Posterior cingulate gyrus (tissue), 11 donors: Measurements from ENCODE around the gene PLEKHM3.
"Not testable (repeated sequence)": the region's sequence is repeated elsewhere in the genome, so short reads cannot be mapped to it uniquely, and the experiment has no call there.

Source experiments
- DNase-seq, 10 donors: peaks; one replicate each; pipeline versions ENCODE4 v3.0.0 to v3.0.0-alpha.2; 2020 to 2021; ENCODE audit warnings: mixed read lengths in 3 of 10
- intact Hi-C: fragments of 100-400 bp; cut with DNase I; formaldehyde crosslinking; loops from one replicate; pipeline ENCODE4 v1.15.1; 2023

Gene PLEKHM3

DNA sequence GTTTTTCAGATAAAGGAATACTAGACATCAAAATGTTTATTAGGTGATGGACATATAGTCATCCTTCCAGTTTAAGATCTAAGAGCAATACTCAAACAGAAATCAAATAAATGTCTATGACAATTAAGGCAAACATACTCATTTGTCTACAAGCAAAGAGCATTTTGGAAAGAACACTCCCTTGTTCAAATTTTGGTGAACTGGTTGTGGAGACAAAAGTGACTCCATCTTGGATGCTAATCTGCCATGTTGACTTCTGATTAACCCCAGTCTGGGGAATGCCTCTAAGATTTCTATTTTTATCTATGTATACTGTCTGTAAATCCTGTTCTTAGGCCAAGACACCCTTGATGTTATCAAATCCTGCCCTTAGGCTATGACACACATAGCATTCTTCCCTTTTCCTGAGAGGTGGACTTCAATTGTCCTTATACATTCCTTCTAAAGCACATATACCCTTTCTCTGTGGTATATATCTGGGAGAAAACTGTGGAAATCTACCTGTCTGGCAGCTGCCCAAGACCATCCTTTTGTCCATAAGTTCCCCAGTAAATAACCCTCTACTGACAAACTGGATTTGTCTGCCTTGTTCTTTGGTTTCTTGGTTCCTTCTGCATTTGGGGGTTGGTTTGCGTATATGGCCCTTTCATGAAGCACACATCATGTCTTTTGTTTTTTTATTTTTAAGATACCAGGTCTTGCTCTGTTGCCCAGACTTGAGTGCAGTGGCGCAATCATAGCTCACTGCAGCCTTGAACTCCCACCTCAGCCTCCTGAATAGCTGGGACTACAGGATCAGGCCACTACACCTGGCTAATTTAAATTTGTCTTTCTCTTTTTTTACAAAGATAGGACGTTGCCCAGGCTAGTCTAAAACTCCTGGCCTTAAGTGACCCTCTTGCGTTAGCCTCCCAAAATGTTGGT lies 12.5 kb upstream of the PLEKHM3 start:
- DNase-seq, result no peak
- intact Hi-C loops, result loop anchor here (5.0 kb wide), 1 partner anchor 271 kb away; the partner anchor contains the start of gene FZD5

DNA sequence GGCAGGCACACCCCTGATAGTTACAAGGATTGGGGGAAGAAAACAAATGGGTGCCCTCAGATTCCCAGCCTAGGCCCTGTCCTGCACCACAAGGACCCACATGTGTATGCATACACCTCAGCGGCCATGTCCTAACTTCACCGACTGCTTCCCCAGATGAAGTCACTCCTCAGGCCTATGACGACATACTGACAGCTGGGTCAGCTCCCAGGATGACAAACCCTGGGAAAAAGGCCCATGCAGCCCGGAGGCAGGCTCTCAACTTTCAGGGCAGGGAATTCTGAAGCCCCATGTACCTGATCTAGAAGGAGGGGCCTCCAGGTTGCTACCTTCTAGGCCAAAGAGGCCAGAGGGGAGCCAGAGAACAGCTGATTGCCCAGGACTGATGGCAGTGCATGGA lies 11.0 kb upstream of the PLEKHM3 start:
- DNase-seq, result no peak
- intact Hi-C loops, result loop anchor here (5.0 kb wide), 1 partner anchor 269 kb away; the partner anchor contains the start of gene FZD5

DNA sequence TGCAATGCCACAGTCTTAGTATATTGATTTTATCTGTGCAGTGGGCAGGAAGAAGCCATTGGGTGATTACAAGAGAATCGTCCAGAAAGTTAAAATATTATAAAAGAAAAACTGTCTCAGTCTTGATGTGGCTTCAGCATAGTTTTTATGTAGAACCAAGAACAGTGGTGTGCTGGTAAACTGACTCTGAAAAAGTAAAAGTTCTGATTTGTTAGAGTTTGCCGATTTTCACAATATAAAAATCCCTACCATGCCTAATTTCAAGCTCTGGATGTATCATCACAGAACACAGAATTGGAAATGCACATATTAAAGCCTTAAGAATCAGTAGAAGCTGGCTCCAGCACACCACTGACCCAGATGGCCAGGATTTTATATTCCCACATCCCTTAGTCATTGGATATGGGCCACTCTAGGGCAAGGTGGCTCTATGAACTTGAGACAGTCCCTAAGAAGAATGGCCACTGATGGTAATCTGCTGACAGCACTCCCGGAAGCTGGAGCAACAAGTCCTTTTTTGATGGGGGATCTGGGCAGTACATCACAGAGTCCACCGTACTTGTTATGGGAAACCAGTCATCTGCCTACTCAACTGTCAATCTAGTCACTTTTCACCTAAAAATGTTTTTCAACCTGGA lies 9.3 kb upstream of the PLEKHM3 start:
- no peak for DNase-seq
- intact Hi-C loops, result loop anchor here (5.0 kb wide), 1 partner anchor 267 kb away; the partner anchor contains the start of gene FZD5

DNA sequence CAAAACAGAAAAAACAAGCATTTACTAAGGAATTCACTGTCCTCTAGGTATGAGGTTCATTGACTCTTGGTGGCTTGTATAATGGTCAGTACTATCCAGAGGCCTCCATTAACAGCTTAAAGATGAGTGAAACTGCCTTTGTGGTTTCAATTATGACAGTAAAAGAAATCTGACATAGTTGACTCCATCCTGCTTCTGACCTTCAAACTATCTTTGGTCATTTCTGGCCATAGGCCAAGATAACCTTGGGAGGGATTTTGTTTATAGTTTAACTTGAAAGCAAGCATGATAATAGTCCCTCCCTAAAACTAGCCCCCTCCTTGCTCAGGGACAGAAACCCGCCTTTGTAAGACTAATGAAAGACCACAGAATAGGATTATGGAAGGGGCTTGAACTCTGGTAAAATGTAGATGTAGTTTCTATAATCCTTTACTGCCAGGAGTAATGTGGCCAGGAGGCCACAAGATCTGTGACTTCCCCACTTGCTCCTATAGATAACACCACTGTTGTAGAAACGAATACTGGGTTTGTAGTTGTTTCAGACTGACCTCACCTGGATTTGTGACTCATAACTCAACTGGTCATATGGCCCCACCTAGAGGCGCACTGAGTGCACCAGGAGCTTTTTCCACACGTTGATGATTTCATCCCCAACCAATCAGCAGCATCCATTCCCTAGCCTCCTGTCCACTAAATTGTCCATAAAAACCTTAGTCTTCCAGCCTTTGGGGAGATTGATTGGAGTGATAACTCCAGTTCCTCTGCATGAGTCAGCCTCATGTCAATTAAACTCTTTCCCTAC lies 8.6 kb upstream of the PLEKHM3 start:
- intact Hi-C loops, result no loop called here
- DNase-seq, result peak in 3 of 10 donors; percentile 8 to 86 (median 13)

DNA sequence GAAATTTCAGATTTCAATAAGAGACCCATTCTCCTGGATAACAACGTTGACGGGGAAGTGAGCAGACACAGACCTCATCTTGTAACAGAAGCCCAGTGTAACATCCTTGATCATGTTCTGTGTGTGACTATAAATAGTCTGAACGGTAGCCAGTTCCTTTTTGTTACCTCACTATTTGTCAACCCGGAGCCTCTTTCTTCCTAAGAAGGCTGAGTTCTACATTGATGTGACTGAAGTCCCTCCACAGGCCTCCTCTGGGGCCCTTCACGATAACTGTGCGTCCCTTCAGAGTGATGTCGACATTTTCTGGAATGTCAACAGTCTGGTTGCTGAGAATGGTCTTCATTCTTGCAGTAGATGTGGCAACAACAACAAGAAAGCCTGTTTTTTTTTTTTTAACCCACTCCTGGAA lies 6.3 kb upstream of the PLEKHM3 start:
- intact Hi-C loops, result no loop called here

DNA sequence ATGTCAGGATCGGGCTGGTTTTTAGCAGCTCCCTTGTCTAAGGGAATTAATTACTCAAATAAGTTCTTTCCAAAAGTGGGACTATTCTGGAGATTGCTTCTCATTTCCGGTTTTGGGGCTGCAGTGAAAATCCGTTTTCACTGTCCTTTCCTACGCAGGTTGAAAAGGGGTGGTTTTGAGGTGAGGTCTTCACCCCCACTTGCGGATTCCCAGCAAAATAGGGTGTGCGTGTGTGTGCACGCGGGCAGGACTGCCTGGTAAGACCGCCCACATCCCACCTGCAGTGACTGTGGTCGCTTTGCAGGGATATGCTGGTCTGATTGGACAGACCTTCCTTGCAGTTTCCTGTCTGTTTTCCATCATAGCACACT lies 472 bp upstream of the PLEKHM3 start:
- intact Hi-C loops, result no loop called here
- peak in 7 of 10 donors; percentile 14 to 88 (median 32) for DNase-seq

More for the DNA sequence above, 6.3 kb upstream of the PLEKHM3 start:
- DNase-seq, result no peak

DNA sequence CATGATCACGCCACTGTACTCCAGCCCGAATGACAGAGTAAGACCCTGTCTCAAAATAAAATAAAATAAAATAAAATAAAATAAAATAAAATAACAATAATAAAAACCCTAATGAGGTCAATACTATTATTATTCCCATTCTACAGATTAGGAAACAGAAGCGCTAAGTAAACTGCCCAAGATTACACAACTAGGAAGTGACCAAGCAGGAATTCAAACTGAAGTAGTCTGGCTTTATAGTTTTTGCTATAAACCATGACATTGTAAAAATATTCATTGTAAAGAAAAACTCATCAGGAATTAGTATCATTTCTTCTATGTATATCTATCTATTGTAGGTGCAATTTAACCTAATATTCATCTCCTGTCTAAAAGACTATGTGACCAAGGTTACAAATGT lies 1.2 kb downstream of the PLEKHM3 start:
- intact Hi-C loops, result loop anchor here (5.0 kb wide), 1 partner anchor 257 kb away; the partner anchor contains the start of gene FZD5
- no peak for DNase-seq

DNA sequence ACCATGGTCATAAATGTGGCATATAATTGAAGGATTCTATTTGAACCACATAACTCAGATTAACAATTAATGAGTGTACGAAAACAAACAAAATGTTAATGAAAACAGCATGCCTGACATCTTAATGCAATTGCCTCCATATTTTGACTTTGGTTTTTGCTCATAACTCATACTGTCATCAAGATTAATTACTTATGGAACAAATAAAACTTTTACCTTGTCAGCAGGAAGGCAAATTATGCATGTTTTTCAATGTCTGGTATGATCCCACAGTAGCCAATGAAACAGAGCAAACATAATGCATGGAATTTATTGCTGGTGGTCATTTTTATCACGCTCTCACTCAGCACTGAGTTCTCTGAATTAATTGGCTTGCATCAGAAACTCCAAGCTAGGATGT lies 5.1 kb downstream of the PLEKHM3 start:
- intact Hi-C loops, result loop anchor here (5.0 kb wide), 1 partner anchor 253 kb away; the partner anchor contains the start of gene FZD5
- no peak for DNase-seq

DNA sequence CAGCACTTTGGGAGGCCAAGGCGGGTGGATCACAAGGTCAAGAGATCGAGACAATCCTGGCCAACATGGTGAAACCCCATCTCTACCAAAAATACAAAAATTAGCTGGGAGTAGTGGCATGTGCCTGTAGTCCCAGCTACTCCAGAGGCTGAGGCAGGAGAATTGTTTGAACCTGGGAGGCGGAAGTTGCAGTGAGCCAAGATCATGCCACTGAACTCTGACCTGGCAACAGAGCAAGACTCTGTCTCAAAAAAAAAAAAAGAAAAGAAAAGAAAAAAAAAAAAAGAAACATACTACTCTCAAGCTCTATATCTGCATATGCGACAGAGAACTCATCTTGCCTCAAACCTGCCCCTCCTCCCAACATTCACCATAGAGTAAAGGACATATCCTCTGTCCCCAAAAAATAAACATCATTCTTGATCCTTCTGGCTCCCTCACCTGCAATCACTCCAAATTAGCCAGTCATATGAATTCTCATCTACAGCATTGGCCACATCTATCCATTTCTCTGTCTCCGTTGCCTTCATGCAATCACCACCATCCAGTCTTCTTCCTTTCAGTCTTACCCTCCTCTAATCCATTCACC lies 7.1 kb downstream of the PLEKHM3 start:
- DNase-seq, result not testable (repeated sequence)

DNA sequence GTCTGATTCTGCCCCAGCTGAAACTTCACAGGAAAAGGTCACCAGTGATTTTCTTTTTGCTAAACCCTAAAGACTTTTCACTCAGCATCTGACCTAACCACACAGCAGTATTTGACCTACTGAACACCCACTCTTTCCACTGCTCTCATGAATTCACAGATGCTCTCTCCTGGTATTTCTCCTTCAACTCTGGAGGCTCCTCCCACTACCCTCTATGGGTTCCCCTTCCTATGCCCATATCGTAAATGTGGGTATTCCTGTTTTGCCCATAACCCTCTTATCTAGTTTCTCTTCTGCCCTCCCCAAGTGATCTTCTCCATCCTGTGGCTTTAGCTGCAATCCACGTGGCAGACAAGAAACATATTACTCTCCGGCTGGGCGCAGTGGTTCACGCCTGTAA lies 7.6 kb downstream of the PLEKHM3 start:
- intact Hi-C loops, result no loop called here
- no peak for DNase-seq

More for the DNA sequence above, 7.1 kb downstream of the PLEKHM3 start:
- intact Hi-C loops, result not testable (repeated sequence)

DNA sequence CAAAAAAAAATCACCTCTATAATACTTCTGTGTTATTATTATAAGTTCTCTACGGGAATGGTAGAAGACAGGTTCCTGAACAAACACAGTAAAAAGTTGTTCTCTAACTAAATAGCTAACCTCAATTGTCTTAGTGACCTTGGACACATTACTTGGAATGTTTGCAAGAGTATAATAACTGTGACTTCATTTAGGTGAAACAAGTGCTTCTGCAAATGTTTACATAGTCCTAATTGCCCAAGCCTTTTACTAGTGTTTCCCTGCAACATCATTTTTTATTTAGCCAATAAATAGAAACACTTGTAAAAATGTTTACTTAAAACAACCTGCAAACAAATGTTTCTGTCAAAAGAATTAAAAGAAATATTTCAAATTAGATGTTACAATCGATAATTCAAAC lies 9.9 kb downstream of the PLEKHM3 start:
- intact Hi-C loops, result no loop called here
- DNase-seq, result no peak

DNA sequence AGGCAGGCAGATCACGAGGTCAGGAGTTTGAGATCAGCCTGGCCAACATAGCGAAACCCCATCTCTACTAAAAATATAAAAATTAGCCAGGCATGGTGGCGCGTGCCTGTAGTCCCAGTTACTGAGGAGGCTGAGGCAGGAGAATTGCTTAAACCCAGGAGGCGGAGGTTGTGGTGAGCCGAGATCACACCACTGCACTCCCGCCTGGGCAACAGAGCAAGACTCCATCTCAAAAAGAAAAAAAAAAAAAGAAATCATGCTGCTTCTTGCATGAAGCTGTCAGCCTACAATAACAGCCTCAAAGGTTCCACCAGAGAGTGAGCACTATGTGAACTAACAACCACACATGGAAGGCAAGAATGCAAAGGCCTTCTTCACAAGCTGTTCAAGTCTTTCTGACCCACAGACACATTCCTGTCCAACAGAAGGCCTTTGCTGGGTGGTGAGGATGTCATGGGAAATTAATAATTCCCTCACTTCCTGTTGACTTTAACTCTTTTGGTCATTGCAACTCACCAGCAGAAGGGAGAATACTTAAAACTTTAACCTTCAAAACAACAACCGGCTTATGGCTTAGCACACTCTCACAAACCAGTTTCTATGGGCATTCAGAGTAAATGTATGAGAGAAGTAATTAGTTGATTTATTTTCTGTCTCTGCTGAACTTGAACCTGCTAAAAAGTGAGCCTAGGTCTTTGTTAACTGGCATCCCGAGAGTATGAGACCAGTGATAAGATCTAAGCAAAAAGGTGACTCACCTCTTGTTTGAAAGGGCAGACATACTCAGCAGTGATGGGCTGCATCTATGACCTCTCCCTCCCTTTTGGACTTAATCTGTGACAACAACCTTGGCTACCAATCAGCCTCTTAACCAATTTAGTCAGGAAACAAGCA lies 11.8 kb downstream of the PLEKHM3 start:
- intact Hi-C loops, result no loop called here
- no peak for DNase-seq

DNA sequence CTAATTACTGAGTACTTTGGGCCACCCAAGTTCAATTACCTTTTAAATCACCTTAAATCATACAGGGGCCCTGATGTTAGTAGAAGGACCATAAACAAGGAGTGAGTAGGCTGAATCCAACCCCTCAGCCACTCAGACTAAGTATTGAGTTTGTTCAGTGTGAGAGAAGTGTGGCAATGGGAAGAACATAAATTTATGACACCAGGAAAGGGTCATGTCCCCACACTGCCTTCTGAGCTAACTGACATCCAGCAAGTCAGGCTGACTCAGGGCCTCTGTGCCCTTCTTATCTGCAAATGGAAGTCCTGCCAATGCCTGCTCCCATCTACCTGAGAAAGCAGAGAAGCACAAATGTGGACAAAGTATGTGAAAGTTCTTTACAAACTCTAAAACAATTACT lies 12.9 kb downstream of the PLEKHM3 start:
- no peak for DNase-seq
- intact Hi-C loops, result no loop called here

DNA sequence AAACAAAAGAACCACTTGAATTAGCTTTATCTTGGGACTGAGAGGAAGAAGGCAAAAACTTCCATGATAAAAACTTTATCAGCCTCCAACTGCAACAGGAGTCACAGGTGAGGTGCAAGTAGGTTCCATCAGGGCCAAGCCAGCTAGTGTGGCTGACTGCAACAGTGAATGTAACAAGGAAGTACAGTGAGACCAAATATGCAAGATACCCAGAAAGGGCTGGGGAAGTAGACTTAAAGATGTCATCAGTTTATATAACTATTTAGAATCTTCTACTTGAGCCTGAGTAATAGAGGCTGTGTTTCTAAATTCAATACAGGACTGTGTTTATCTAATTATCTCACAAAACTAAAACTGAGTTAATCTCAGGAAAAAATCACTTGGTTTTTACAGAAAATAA lies 14.8 kb downstream of the PLEKHM3 start:
- no peak for DNase-seq
- intact Hi-C loops, result no loop called here

DNA sequence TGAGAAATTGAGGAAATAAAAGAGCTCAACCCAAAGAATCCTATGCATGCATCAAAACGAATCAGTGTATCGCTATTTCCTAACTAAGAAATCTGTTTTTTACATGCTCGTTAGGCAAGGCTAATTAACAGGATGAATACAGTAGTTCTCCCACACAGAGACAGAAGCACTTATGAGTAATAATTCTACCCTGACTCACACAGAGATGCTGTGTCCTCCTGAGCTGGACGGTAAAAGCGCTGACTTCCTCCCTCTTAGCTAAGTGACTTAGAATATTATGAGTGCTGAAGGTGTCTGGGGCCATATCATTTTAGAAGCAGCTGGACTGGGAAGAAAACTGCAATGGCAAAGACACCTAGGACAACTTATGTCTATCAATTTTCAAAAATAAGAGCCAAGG lies 18.5 kb downstream of the PLEKHM3 start:
- intact Hi-C loops, result no loop called here
- DNase-seq, result no peak

DNA sequence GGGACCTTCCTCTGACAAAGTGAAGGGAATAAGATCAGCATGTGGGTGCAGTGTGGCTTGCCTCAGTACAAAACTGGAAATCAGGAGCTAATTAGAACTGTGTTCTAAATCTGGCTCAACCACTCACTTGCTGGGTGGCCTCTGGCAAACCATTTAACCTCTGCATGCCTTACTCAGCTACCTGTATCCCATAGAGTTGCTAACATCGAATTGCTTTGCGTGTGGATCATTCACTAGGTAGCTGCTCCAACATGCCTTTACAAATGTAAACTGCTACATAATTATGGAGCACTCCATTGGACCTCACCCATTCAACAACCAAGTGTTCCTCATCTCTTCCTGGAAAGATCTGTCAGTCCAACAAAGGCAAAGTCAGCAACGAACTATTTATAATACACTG lies 19.0 kb downstream of the PLEKHM3 start:
- intact Hi-C loops, result no loop called here
- no peak for DNase-seq

DNA sequence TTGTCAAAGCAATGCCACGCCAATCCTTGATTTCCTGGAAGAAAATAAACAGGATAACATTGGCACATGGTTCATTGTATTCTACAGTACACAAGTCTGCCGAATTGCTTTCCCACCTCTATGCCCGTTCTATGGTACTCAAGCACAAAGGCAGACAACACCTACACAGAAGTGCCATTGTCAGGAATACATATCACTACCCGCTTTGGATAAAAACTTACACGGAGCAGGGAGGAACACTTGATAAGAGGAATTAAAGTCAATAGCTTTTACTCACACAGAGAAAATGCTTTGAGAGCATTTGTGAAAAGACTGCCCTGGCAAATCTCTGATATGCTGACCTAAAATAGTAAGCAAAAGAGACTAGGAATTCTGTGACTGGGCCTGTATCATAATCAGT lies 23.4 kb downstream of the PLEKHM3 start:
- DNase-seq, result no peak
- intact Hi-C loops, result no loop called here

DNA sequence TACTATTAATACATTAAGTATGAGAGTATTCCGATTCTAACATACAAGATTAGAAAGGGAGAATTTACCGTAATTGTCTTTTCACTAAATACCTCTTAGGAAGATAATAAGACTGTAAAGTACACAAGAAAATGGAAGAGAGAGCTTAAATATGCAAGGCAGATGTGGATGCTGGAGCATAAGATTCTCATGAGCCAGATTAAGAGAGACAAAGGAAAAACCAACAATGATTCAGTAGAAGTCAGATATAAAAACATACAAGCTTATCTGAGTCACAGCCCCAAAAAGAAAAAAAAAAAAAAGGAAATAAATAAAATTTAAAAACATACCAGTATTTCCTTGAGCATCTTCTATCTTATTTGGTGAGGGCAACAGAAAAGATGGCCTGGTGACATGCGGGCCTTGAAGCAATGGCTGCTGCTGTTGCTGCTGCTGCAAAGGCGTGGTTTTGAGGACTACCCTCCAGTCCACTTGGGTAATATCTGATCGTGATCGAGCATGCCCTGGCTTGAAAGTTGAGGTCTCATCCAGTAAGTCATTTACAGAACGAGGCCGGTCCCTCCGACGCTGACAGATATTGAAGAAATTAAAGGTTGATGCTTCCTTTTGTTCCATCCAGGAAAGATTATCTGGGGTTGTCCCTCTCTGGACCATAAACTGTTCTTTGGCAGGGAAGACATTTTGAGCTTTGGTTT lies 24.5 kb downstream of the PLEKHM3 start:
- intact Hi-C loops, result no loop called here
- DNase-seq, result no peak

DNA sequence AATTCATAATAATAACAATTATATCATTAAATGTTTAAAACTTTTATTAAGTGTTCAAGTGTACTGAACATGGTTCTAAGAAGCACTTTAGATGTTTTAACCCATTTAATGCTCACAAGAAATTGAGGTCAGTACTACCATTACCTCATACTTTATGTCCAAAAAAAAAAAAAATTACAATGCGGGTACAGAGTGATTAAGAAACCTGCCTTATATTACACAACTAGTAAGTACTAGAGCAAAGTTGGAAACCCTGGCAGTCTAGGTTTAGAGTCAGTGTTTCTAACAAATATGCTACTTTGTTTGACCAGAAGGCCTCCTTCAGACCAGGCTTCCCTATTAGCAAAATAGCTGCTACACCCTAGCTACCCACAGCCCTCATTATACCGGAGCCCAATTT lies 28.5 kb downstream of the PLEKHM3 start:
- intact Hi-C loops, result no loop called here

More for the DNA sequence above, 28.5 kb downstream of the PLEKHM3 start:
- DNase-seq, result no peak
